Stomach (tissue), 9 donors: Measurements from ENCODE around the gene MAPK14. TPM values are rescaled to one million over a fixed set of nuclear protein-coding genes. Genes with fewer than 3 reads are reported as not detected.
A peak's percentile ranks its signal among the peaks of the same experiment; 100 is the strongest.

Experiments used
- DNase-seq, 2 donors: peaks; one replicate each; pipeline versions ENCODE4 v3.0.0 to v3.0.0-alpha.2; 2013 to 2019
- H3K27ac ChIP-seq, 5 donors: fragments of 200-600 bp in 4 of 5; sonication (generic) in 4 of 5; one replicate each; pipeline ENCODE4 v1.5.1; 2013 to 2019; ENCODE audit warnings: mild to moderate bottlenecking in 1 of 5, moderate library complexity in 1 of 5
- H3K27me3 ChIP-seq, 3 donors: fragments of 200-600 bp; sonication (generic); one replicate each; pipeline ENCODE4 v1.5.1; 2017 to 2019; ENCODE audit warnings: mixed run types in 1 of 3
- H3K36me3 ChIP-seq, 4 donors: fragments of 200-600 bp; sonication (generic); 1 replicate in 3 of 4; 2 replicates in 1 of 4; pipeline ENCODE4 v1.5.1; 2016 to 2019
- H3K4me1 ChIP-seq, 4 donors: fragments of 200-600 bp; sonication (generic); one replicate each; pipeline ENCODE4 v1.5.1; 2016 to 2019
- H3K4me3 ChIP-seq, 4 donors: fragments of 200-600 bp; sonication (generic) in 3 of 4; one replicate each; pipeline ENCODE4 v1.5.1; 2016 to 2019; ENCODE audit warnings: mild to moderate bottlenecking in 1 of 4
- H3K9me3 ChIP-seq, 4 donors: fragments of 200-600 bp; sonication (generic); one replicate each; pipeline ENCODE4 v1.5.1; 2016 to 2019
- EP300 ChIP-seq: sonication (generic); formaldehyde crosslinking; IDR thresholded peaks from one replicate; pipeline ENCODE4 v1.6.1; 2017; ENCODE audit warnings: antibody characterized with exemption
- POLR2A ChIP-seq, 4 donors: fragments of 450-650 bp; IDR thresholded peaks; one replicate each; pipeline ENCODE4 v1.6.1; 2016; ENCODE audit warnings: antibody characterized with exemption in 4 of 4, control low read depth in 2 of 4, mild to moderate bottlenecking in 1 of 4, moderate library complexity in 1 of 4
- POLR2AphosphoS5 ChIP-seq, 3 donors: sonication (generic); formaldehyde crosslinking; IDR thresholded peaks; one replicate each; pipeline ENCODE4 v1.6.1; 2016; ENCODE audit warnings: antibody characterized with exemption in 3 of 3
- WGBS, 5 donors: extraction: QIAGEN DNeasy Blood & Tissue Kit in 3 of 5; methylation state at CpG; one replicate each; pipeline versions ENCODE4 v1.1.5 to v1.1.7; 2013 to 2018; 5-methylcytosine and 5-hydroxymethylcytosine counted together
- intact Hi-C: fragments of 100-400 bp; cut with DNase I; formaldehyde crosslinking; loops from one replicate; pipeline ENCODE4 v1.15.1; 2023; ENCODE audit warnings: low total_unique reads
- polyA plus RNA-seq, 3 donors: library from polyadenylated mRNA; stranded (reverse); fragments of 200-250 nt; gene quantifications; one replicate each; pipeline ENCODE4 v1.2.3, GENCODE V29; 2013
- total RNA-seq, 5 donors: library from RNA; depleted of rRNA; stranded (reverse); fragments of >200 nt; gene quantifications; one replicate each; pipeline versions ENCODE4 v1.1.0 to v1.2.3, GENCODE V29; 2014 to 2016
- TF ChIP-seq, protein P1 (sequence below), 7 experiments: fragments of 450-650 bp in 4 of 7; fragments of 200-600 bp in 3 of 7; sonication (generic) in 3 of 7; IDR thresholded peaks; one replicate each; pipeline ENCODE4 v1.5.1; 2016 to 2019; ENCODE audit warnings: antibody characterized with exemption in 7 of 7, control low read depth in 2 of 7, mild to moderate bottlenecking in 1 of 7
- donor health status: healthy with polysubstance abuse.
- donor health status: Bipolar disorder and iron deficiency.
- donor health status: healthy.

MAPK14 gene
- total and polyA plus RNA-seq, 8 donors = 12.3 to 297 (median 35.9) TPM

DNA sequence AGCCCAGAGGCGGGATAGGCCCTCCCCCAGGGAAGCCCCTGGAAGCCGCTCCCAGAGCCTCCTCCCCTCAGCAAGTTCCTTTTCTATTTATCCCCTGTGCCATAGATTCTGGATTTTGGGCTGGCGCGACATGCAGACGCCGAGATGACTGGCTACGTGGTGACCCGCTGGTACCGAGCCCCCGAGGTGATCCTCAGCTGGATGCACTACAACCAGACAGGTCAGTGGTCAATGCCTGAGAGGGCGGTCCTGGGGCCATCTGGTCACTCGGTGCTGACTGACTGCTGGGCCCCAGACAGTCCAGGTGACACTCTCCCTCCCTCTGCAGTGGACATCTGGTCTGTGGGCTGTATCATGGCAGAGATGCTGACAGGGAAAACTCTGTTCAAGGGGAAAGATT is 108.9 kb downstream of the MAPK14 start:
- no peak for DNase-seq
- Histone ChIP-seq H3K27ac (no peak overlapping the region), H3K9me3 (no peaks in the 10 kb centered on the region), H3K4me3 (no peak overlapping the region), H3K4me1 (peaks cover 8 to 23% (median 14%) of the 10 kb centered on the region in 4 donors), H3K27me3 (no peaks in the 10 kb centered on the region), H3K36me3 (peaks cover 26 to 71% (median 55%) of the 10 kb centered on the region in 4 donors)
- TF ChIP-seq POLR2AphosphoS5 (IDR thresholded peaks at IDR 0.05) (no peak), EP300 (no peak), POLR2A (IDR thresholded peaks at IDR 0.05) (no peak)
- TF ChIP-seq, protein P1, sequence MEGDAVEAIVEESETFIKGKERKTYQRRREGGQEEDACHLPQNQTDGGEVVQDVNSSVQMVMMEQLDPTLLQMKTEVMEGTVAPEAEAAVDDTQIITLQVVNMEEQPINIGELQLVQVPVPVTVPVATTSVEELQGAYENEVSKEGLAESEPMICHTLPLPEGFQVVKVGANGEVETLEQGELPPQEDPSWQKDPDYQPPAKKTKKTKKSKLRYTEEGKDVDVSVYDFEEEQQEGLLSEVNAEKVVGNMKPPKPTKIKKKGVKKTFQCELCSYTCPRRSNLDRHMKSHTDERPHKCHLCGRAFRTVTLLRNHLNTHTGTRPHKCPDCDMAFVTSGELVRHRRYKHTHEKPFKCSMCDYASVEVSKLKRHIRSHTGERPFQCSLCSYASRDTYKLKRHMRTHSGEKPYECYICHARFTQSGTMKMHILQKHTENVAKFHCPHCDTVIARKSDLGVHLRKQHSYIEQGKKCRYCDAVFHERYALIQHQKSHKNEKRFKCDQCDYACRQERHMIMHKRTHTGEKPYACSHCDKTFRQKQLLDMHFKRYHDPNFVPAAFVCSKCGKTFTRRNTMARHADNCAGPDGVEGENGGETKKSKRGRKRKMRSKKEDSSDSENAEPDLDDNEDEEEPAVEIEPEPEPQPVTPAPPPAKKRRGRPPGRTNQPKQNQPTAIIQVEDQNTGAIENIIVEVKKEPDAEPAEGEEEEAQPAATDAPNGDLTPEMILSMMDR (IDR thresholded peaks at IDR 0.05) = no peak
- 91 to 96% (median 95%) methylated on average over 6 to 12 of the region's 12 CpGs for WGBS, 5 donors
- intact Hi-C loops = no loop called here

DNA sequence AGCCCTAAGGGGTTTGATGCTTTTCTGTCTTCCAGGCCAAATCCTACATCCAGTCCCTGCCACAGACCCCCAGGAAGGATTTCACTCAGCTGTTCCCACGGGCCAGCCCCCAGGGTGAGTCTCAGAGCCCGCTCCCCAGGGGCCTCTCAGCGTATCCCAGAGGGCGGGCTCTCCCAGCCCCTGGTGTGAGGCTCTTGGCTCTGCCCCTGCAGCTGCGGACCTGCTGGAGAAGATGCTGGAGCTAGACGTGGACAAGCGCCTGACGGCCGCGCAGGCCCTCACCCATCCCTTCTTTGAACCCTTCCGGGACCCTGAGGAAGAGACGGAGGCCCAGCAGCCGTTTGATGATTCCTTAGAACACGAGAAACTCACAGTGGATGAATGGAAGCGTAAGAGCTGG is 111.1 kb downstream of the MAPK14 start:
- no peak for DNase-seq
- Histone ChIP-seq H3K4me1 (peaks cover 0 to 8% (median 0%) of the 10 kb centered on the region in 4 donors), H3K36me3 (peaks cover 26 to 69% (median 53%) of the 10 kb centered on the region in 4 donors), H3K9me3 (no peaks in the 10 kb centered on the region), H3K27me3 (no peaks in the 10 kb centered on the region), H3K27ac (no peak overlapping the region), H3K4me3 (no peak overlapping the region)
- TF ChIP-seq POLR2A (IDR thresholded peaks at IDR 0.05) = no peak
- TF ChIP-seq POLR2AphosphoS5 (IDR thresholded peaks at IDR 0.05) = no peak
- TF ChIP-seq, protein P1 (IDR thresholded peaks at IDR 0.05) = no peak
- TF ChIP-seq EP300 = no peak
- intact Hi-C loops = no loop called here
- WGBS, 5 donors = 89 to 93% (median 91%) methylated on average over 14 to 15 of the region's 15 CpGs

DNA sequence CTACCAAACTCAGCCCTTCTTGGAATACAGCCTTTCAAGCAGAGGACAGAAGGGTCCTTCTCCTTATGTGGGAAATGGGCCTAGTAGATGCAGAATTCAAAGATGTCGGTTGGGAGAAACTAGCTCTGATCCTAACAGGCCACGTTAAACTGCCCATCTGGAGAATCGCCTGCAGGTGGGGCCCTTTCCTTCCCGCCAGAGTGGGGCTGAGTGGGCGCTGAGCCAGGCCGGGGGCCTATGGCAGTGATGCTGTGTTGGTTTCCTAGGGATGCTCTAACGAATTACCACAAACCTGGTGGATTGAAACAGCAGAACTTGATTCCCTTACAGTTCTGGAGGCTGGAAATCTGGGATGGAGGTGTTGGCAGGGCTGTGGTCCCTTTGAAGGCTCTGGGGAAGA is 111.8 kb downstream of the MAPK14 start:
- TF ChIP-seq POLR2AphosphoS5 (IDR thresholded peaks at IDR 0.05) (no peak), EP300 (no peak), POLR2A (IDR thresholded peaks at IDR 0.05) (no peak)
- TF ChIP-seq, protein P1 (IDR thresholded peaks at IDR 0.05) = no peak
- DNase-seq = peak in 1 of 2 donors; percentile 47
- Histone ChIP-seq H3K36me3 (peaks cover 26 to 69% (median 52%) of the 10 kb centered on the region in 4 donors), H3K27ac (no peak overlapping the region), H3K27me3 (no peaks in the 10 kb centered on the region), H3K4me1 (peaks cover 0 to 8% (median 0%) of the 10 kb centered on the region in 4 donors), H3K9me3 (no peaks in the 10 kb centered on the region), H3K4me3 (no peak overlapping the region)
- intact Hi-C loops = no loop called here
- WGBS, 5 donors = 49 to 65% (median 59%) methylated on average over 7 of the region's 7 CpGs

DNA sequence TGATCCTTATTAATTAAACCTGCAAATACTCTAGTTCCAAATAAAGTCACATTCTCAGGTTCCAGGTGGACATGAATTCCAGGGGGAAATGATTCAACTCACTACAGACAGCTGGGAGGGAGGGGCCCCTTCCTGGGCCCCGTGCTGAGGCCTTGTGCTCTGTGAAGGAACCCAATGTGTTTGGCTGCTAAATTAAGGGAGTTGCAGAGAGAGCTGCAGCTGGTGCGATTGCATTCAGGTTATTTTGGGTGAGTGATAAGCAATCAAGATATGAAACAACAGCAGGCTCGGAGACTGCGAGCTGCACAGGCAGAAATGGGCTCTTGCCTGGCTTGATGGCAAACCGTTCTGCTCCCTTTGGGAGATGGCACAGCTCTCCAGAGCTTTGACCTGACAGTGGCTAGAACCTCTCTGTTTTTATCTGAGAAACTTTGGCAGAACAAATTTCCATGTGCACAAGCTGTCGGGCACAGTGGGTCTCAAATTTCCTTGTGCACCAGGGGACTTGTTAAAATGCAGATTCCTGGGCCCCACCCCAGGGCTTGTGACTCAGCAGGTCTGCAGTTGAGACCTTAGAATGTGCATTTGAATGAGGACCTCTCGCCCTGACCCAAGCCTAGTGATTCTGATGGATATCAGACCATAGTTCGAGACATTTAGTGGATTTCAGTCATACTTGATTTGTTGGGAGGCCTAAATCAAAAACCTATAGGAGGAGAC is 112.5 kb downstream of the MAPK14 start:
- TF ChIP-seq EP300 = no peak
- no peak for TF ChIP-seq POLR2AphosphoS5 (IDR thresholded peaks at IDR 0.05)
- TF ChIP-seq, protein P1 (IDR thresholded peaks at IDR 0.05) = no peak
- TF ChIP-seq POLR2A (IDR thresholded peaks at IDR 0.05) = no peak
- peaks cover 25 to 63% (median 51%) of the 10 kb centered on the region in 4 donors for H3K36me3 ChIP-seq
- 52 to 69% (median 60%) methylated on average over 7 to 8 of the region's 8 CpGs for WGBS, 5 donors
- no peak overlapping the region for H3K27ac ChIP-seq
- no peak overlapping the region for H3K4me3 ChIP-seq
- DNase-seq = no peak
- no peaks in the 10 kb centered on the region for H3K27me3 ChIP-seq
- no peaks in the 10 kb centered on the region for H3K9me3 ChIP-seq
- peaks cover 0 to 3% (median 0%) of the 10 kb centered on the region in 4 donors for H3K4me1 ChIP-seq
- intact Hi-C loops = no loop called here
